Testis (tissue), 3 donors: ENCODE results near the gene ZNRF3. TPM values are rescaled to one million over a fixed set of nuclear protein-coding genes. Genes with fewer than 3 reads are reported as not detected.

Experiments
- DNase-seq: peaks from one replicate; pipeline ENCODE4 v3.0.0-alpha.2; 2019
- H3K27ac ChIP-seq, 2 donors: fragments of 200-600 bp; sonication (generic); one replicate each; pipeline ENCODE4 v1.5.1; 2019
- H3K27me3 ChIP-seq: fragments of 200-600 bp; sonication (generic); one replicate; pipeline ENCODE4 v1.5.1; 2019
- H3K36me3 ChIP-seq: fragments of 200-600 bp; sonication (generic); one replicate; pipeline ENCODE4 v1.5.1; 2017; ENCODE audit warnings: low read depth; ENCODE audit errors: missing control alignments
- H3K4me1 ChIP-seq: fragments of 200-600 bp; sonication (generic); one replicate; pipeline ENCODE4 v1.5.1; 2019
- H3K4me3 ChIP-seq, 2 donors: fragments of 200-600 bp; sonication (generic); one replicate each; pipeline ENCODE4 v1.5.1; 2017 to 2019
- H3K9me3 ChIP-seq: fragments of 200-600 bp; sonication (generic); one replicate; pipeline ENCODE4 v1.5.1; 2017
- CTCF ChIP-seq, 3 experiments: fragments of 450-650 bp in 2 of 3; fragments of 200-600 bp in 1 of 3; sonication (generic) in 1 of 3; IDR thresholded peaks; one replicate each; pipeline ENCODE4 v1.5.1; 2016 to 2019; ENCODE audit warnings: antibody characterized with exemption in 3 of 3, mild to moderate bottlenecking in 2 of 3, moderate library complexity in 1 of 3
- POLR2A ChIP-seq: fragments of 450-650 bp; IDR thresholded peaks from one replicate; pipeline ENCODE4 v1.6.1; 2017; ENCODE audit warnings: antibody characterized with exemption, mild to moderate bottlenecking, moderate library complexity
- WGBS, 2 donors: methylation state at CpG; one replicate each; pipeline ENCODE4 v1.1.5; 2018; 5-methylcytosine and 5-hydroxymethylcytosine counted together
- intact Hi-C: fragments of 100-400 bp; cut with DNase I; formaldehyde crosslinking; loops from one replicate; pipeline ENCODE4 v1.15.1; 2023; ENCODE audit warnings: low total_unique reads
- polyA plus RNA-seq: library from polyadenylated mRNA; stranded (reverse); fragments of 350-450 nt; fragmentation: Illumina TruSeq; extraction: RNeasy Lipid Tissue Mini Kit (QIAGEN cat#74804); gene quantifications from one replicate; pipeline ENCODE4 v1.2.3, GENCODE V29; 2014; ENCODE audit warnings: low read depth, low replicate concordance; ENCODE audit not compliant: insufficient read depth
- total RNA-seq, 2 donors: library from RNA; depleted of rRNA; stranded (reverse); fragments of >200 nt; gene quantifications; one replicate each; pipeline ENCODE4 v1.2.3, GENCODE V29; 2016

ZNRF3 gene
- total and polyA plus RNA-seq, 3 donors from 2014 or later, result 13.9 to 44.5 (median 32.2) TPM

- DNase-seq, result peak; percentile 95
- no peak overlapping the region for H3K27ac ChIP-seq
Observed at GRCh38 chr22:29072193-29072978, 189.0 kb downstream of the ZNRF3 start.

GRCh38 chr22:29072979-29073617 is 189.7 kb downstream of the ZNRF3 start, which contains the start of gene KREMEN1:
Gene KREMEN1, plus strand, starts transcription at chr22:29073035. Its CDS starts 96 bp downstream, at chr22:29073131.
- peak within 1 kb of the TSS; percentile 76 to 84 for H3K27ac ChIP-seq
- no peaks in the 10 kb centered on the region for H3K36me3 ChIP-seq
- no peak for DNase-seq
- no peak for TF ChIP-seq POLR2A
- no peak for TF ChIP-seq CTCF (IDR thresholded peaks at IDR 0.05)
- H3K4me1 ChIP-seq, result peaks cover 31% of the 10 kb centered on the region
- no peaks in the 10 kb centered on the region for H3K27me3 ChIP-seq
- intact Hi-C loops, result no loop called here
- no peaks in the 10 kb centered on the region for H3K9me3 ChIP-seq
- peak within 1 kb of the TSS; percentile 69 to 84 for H3K4me3 ChIP-seq
- WGBS, 2 donors, result 0 to 1% methylated on average over 11 to 53 of the region's 76 CpGs

More at GRCh38 chr22:29072193-29072978, 189.0 kb downstream of the ZNRF3 start:
- Histone ChIP-seq H3K9me3 (no peaks in the 10 kb centered on the region), H3K4me3 (peak overlapping the region; percentile 45 to 84), H3K36me3 (no peaks in the 10 kb centered on the region), H3K27me3 (no peaks in the 10 kb centered on the region), H3K4me1 (peaks cover 29% of the 10 kb centered on the region)
- intact Hi-C loops, result no loop called here
- WGBS, 2 donors, result 23 to 40% methylated on average over 18 to 36 of the region's 41 CpGs
- no peak for TF ChIP-seq POLR2A
- TF ChIP-seq CTCF (IDR thresholded peaks at IDR 0.05), result no peak

- H3K4me3 ChIP-seq, result peak overlapping the region; percentile 69 to 84
- peak overlapping the region; percentile 76 to 84 for H3K27ac ChIP-seq
- peaks cover 38% of the 10 kb centered on the region for H3K4me1 ChIP-seq
- H3K27me3 ChIP-seq, result no peaks in the 10 kb centered on the region
- peak; percentile 56 for DNase-seq
- intact Hi-C loops, result no loop called here
- 1% methylated on average over 24 to 53 of the region's 53 CpGs for WGBS, 2 donors
- TF ChIP-seq POLR2A (no peak), CTCF (IDR thresholded peaks at IDR 0.05) (no peak)
- H3K36me3 ChIP-seq, result no peaks in the 10 kb centered on the region
- no peaks in the 10 kb centered on the region for H3K9me3 ChIP-seq
Observed at GRCh38 chr22:29073618-29074275, 190.4 kb downstream of the ZNRF3 start.

- 19 to 28% methylated on average over 7 to 10 of the region's 10 CpGs for WGBS, 2 donors
- intact Hi-C loops, result no loop called here
- no peaks in the 10 kb centered on the region for H3K9me3 ChIP-seq
- TF ChIP-seq POLR2A (no peak), CTCF (IDR thresholded peaks at IDR 0.05) (no peak)
- peak; percentile 62 for DNase-seq
- H3K4me3 ChIP-seq, result peak overlapping the region; percentile 69 to 84
- H3K27ac ChIP-seq, result peak overlapping the region; percentile 76 to 84
- H3K36me3 ChIP-seq, result no peaks in the 10 kb centered on the region
- H3K4me1 ChIP-seq, result peaks cover 43% of the 10 kb centered on the region
- no peaks in the 10 kb centered on the region for H3K27me3 ChIP-seq
Observed at GRCh38 chr22:29074276-29074772, 191.0 kb downstream of the ZNRF3 start.
